H1 (cell line): ENCODE data around the gene SHLD1. TPM values are rescaled to one million over a fixed set of nuclear protein-coding genes. Genes with fewer than 3 reads are reported as not detected.

ENCODE experiments used
- CTCF ChIA-PET: fragments of 300-600 bp; sonication (Branson Sonifier 250); formaldehyde crosslinking; loops from one replicate; lab custom pipeline; 2021; ENCODE audit not compliant: partially characterized antibody; lab: Charles Lee
- POLR2A ChIA-PET: fragments of 300-600 bp; sonication (Branson Sonifier 250); formaldehyde crosslinking; loops from one replicate; lab custom pipeline; 2021; ENCODE audit warnings: inconsistent platforms; ENCODE audit not compliant: partially characterized antibody; lab: Charles Lee
- DNase-seq, 2 experiments: peaks; one replicate each; pipeline versions ENCODE4 v3.0.0 to v3.0.0-alpha.2; 2010 to 2022; ENCODE audit warnings: low spot score in 2 of 2, low read depth in 1 of 2, mixed read lengths in 1 of 2
- FAIRE-seq: peaks from 2 replicates; lab custom pipeline; 2011; peaks lifted over from hg19 to GRCh38; lab: Jason Lieb, UNC
- H2AFZ ChIP-seq: 2 replicates; pipeline ENCODE4 v1.8.1; 2012; ENCODE audit warnings: low read length, inconsistent platforms
- H2AK5ac ChIP-seq: 2 replicates; pipeline ENCODE4 v1.6.1; 2013; ENCODE audit warnings: low read depth, low read length
- H2BK120ac ChIP-seq: replicated peaks from 2 replicates; pipeline ENCODE3; 2013; ENCODE audit warnings: low read depth, low read length, inconsistent platforms
- H2BK12ac ChIP-seq: 2 replicates; pipeline ENCODE4 v1.6.1; 2013; ENCODE audit warnings: low read depth, low read length
- H2BK15ac ChIP-seq: 2 replicates; pipeline ENCODE4 v1.6.1; 2013; ENCODE audit warnings: low read length
- H2BK20ac ChIP-seq: 2 replicates; pipeline ENCODE4 v1.6.1; 2013; ENCODE audit warnings: low read length
- H2BK5ac ChIP-seq: 2 replicates; pipeline ENCODE4 v1.6.1; 2013; ENCODE audit warnings: low read depth, low read length
- H3K14ac ChIP-seq: 2 replicates; pipeline ENCODE4 v1.6.1; 2013; ENCODE audit warnings: inconsistent platforms; ENCODE audit not compliant: insufficient read length
- H3K18ac ChIP-seq: 2 replicates; pipeline ENCODE4 v1.6.1; 2013; ENCODE audit warnings: low read length; ENCODE audit errors: extremely low read depth
- H3K23ac ChIP-seq: 2 replicates; pipeline ENCODE4 v1.6.1; 2013; ENCODE audit warnings: inconsistent platforms; ENCODE audit not compliant: insufficient read length
- H3K23me2 ChIP-seq: 2 replicates; pipeline ENCODE4 v1.6.1; 2013; ENCODE audit warnings: low read depth, low read length
- H3K27ac ChIP-seq: 2 replicates; pipeline ENCODE4 v1.6.1; 2011; ENCODE audit warnings: low read depth, low read length, inconsistent platforms
- H3K27me3 ChIP-seq, 4 experiments: replicated peaks in 1 of 4; 1 replicate in 1 of 4; 2 replicates in 3 of 4; pipeline versions ENCODE4 v1.6.1 to v1.8.1; 2011 to 2013; ENCODE audit warnings: low read length in 3 of 4, mild to moderate bottlenecking in 3 of 4, inconsistent platforms in 2 of 4, mixed read lengths in 2 of 4, moderate library complexity in 1 of 4; ENCODE audit not compliant: control insufficient read depth in 3 of 4, insufficient read depth in 3 of 4; ENCODE audit errors: extremely low read depth in 1 of 4
- H3K36me3 ChIP-seq, 4 experiments: 2 replicates each; pipeline versions ENCODE4 v1.6.1 to v1.8.1; 2011 to 2013; ENCODE audit warnings: mild to moderate bottlenecking in 4 of 4, low read length in 3 of 4, moderate library complexity in 2 of 4, control low read depth in 1 of 4, inconsistent platforms in 1 of 4; ENCODE audit not compliant: insufficient read depth in 4 of 4, control insufficient read depth in 2 of 4
- H3K4ac ChIP-seq: replicated peaks from 2 replicates; pipeline ENCODE3; 2013; ENCODE audit warnings: low read length, low read depth, mixed read lengths, inconsistent platforms; ENCODE audit not compliant: insufficient read length
- H3K4me1 ChIP-seq, 4 experiments: replicated peaks in 1 of 4; 1 replicate in 1 of 4; 2 replicates in 3 of 4; pipeline versions ENCODE4 v1.6.1 to v1.8.1; 2011 to 2013; ENCODE audit warnings: low read length in 3 of 4, inconsistent platforms in 2 of 4, mixed read lengths in 1 of 4; ENCODE audit not compliant: insufficient read depth in 4 of 4, control insufficient read depth in 3 of 4
- H3K4me2 ChIP-seq, 2 experiments: 2 replicates each; pipeline versions ENCODE4 v1.6.1 to v1.8.1; 2011 to 2013; ENCODE audit warnings: low read depth in 2 of 2, low read length in 2 of 2, control low read depth in 1 of 2, inconsistent platforms in 1 of 2, mild to moderate bottlenecking in 1 of 2; ENCODE audit not compliant: insufficient read depth in 1 of 2
- H3K4me3 ChIP-seq, 4 experiments: fragments of 200-600, 300-600 bp in 1 of 4; sonication (generic), shearing (Covaris generic), sonication (Bioruptor Twin) in 1 of 4; 2 replicates each; pipeline versions ENCODE4 v1.5.1 to v1.8.1; 2011 to 2016; ENCODE audit warnings: low read length in 4 of 4, low read depth in 3 of 4, control low read depth in 2 of 4, inconsistent platforms in 2 of 4, mild to moderate bottlenecking in 2 of 4, mixed read lengths in 1 of 4, moderate library complexity in 1 of 4; ENCODE audit not compliant: insufficient read depth in 2 of 4; ENCODE audit errors: extremely low read depth in 1 of 4
- H3K56ac ChIP-seq: replicated peaks from 2 replicates; pipeline ENCODE3; 2013; ENCODE audit warnings: low read depth, mild to moderate bottlenecking, mixed read lengths, low read length, inconsistent platforms; ENCODE audit not compliant: insufficient read length
- H3K79me1 ChIP-seq: 2 replicates; pipeline ENCODE4 v1.6.1; 2013; ENCODE audit warnings: low read depth, low read length, control low read depth
- H3K79me2 ChIP-seq, 2 experiments: 2 replicates each; pipeline versions ENCODE4 v1.6.1 to v1.8.1; 2012 to 2013; ENCODE audit warnings: low read length in 2 of 2, mild to moderate bottlenecking in 2 of 2, inconsistent platforms in 1 of 2; ENCODE audit not compliant: insufficient read depth in 2 of 2, control insufficient read depth in 1 of 2
- H3K9ac ChIP-seq, 4 experiments: replicated peaks in 1 of 4; 1 replicate in 1 of 4; 2 replicates in 3 of 4; pipeline versions ENCODE4 v1.6.1 to v1.8.1; 2011 to 2013; ENCODE audit warnings: low read depth in 3 of 4, low read length in 3 of 4, control low read depth in 2 of 4, mild to moderate bottlenecking in 2 of 4, moderate library complexity in 2 of 4, inconsistent platforms in 1 of 4; ENCODE audit errors: extremely low read depth in 1 of 4
- H3K9me3 ChIP-seq, 2 experiments: 2 replicates each; pipeline versions ENCODE4 v1.6.1 to v1.8.1; 2012 to 2013; ENCODE audit warnings: mild to moderate bottlenecking in 2 of 2, moderate library complexity in 2 of 2, control low read depth in 1 of 2, inconsistent platforms in 1 of 2, low read depth in 1 of 2, low read length in 1 of 2, mixed read lengths in 1 of 2; ENCODE audit not compliant: insufficient read depth in 2 of 2
- H4K20me1 ChIP-seq, 2 experiments: replicated peaks in 1 of 2; 2 replicates each; pipeline versions ENCODE3 to v1.8.1; 2011 to 2013; ENCODE audit warnings: inconsistent platforms in 2 of 2, low read length in 2 of 2, mild to moderate bottlenecking in 1 of 2; ENCODE audit not compliant: insufficient read depth in 2 of 2, control insufficient read depth in 1 of 2
- H4K5ac ChIP-seq: 2 replicates; pipeline ENCODE4 v1.6.1; 2013; ENCODE audit warnings: low read length, low read depth, mixed read lengths, inconsistent platforms; ENCODE audit not compliant: insufficient read length
- H4K8ac ChIP-seq: 2 replicates; pipeline ENCODE4 v1.8.0; 2013; ENCODE audit warnings: mild to moderate bottlenecking, moderate library complexity, low read length, inconsistent platforms; ENCODE audit not compliant: insufficient read depth; ENCODE audit errors: extremely low read depth
- H4K91ac ChIP-seq: replicated peaks from 2 replicates; pipeline ENCODE3; 2013; ENCODE audit warnings: low read length, mixed read lengths, inconsistent platforms; ENCODE audit not compliant: insufficient read length
- CTCF ChIP-seq, 3 experiments: IDR thresholded peaks; 1 replicate in 2 of 3; 2 replicates in 1 of 3; pipeline versions ENCODE4 v1.5.1 to v1.6.1; 2011; ENCODE audit warnings: low read length in 3 of 3, mild to moderate bottlenecking in 3 of 3, inconsistent platforms in 2 of 3, low read depth in 1 of 3, moderate library complexity in 1 of 3; ENCODE audit not compliant: insufficient read depth in 1 of 3; ENCODE audit errors: control extremely low read depth in 1 of 3
- WGBS, 2 experiments: shearing (Covaris generic) in 1 of 2; methylation state at CpG; one replicate each; pipeline versions ENCODE4 v1.1.6 to v1.1.7; 2013 to 2015; ENCODE audit warnings: low lambda C conversion rate in 2 of 2, mixed read lengths in 2 of 2, inconsistent platforms in 1 of 2, low coverage in 1 of 2, missing lambda C conversion rate in 1 of 2; ENCODE audit not compliant: insufficient replicate concordance in 2 of 2, insufficient coverage in 1 of 2, insufficient read length in 1 of 2; ENCODE audit errors: extremely low coverage in 1 of 2, missing lambda C conversion rate in 1 of 2; 5-methylcytosine and 5-hydroxymethylcytosine counted together
- polyA plus RNA-seq, 7 experiments: library from polyadenylated mRNA; depleted of rRNA in 3 of 7; stranded (reverse) in 5 of 7; unstranded in 2 of 7; fragments of >200 nt in 5 of 7; fragments of 200-250 nt in 2 of 7; gene quantifications; 1 replicate in 5 of 7; 2 replicates in 1 of 7; 4 replicates in 1 of 7; pipeline versions ENCODE4 v1.2.1 to v1.2.3, GENCODE V29; 2011 to 2013; ENCODE audit warnings: missing spikeins in 2 of 7, mixed read lengths in 2 of 7
- total RNA-seq: library from RNA; stranded (reverse); fragmentation: NEBNext Ultra II Directional; extraction: Animal tissue kit (Norgen Biotek cat#: 25700); gene quantifications from 2 replicates; pipeline ENCODE4 v1.2.1, GENCODE V29; 2021

SHLD1 gene
- total and polyA plus RNA-seq, 2 of the 8 experiments (the other 6 are each of a cell fraction or from before 2014, with no cell fraction given) = 4.2 to 6.5 TPM

- H4K91ac ChIP-seq = no peak overlapping the region
- CTCF ChIA-PET = interaction anchor here (0.5 to 2.4 kb wide), 8 partner anchors 10 to 279 kb away, joined by 3 to 8 read pairs (median 4); no protein-coding TSS in a partner anchor
- peak in 2 of 3 experiments; percentile 18 to 19; a peak in 2 of 4 replicates for TF ChIP-seq CTCF (IDR thresholded peaks at IDR 0.05; ENCODE audit: control extremely low read depth in 1 of 3, insufficient read depth in 1 of 3, low read depth in 1 of 3, low read length in 3 of 3)
Observed at GRCh38 chr20:5809495-5809894, 59.3 kb downstream of the SHLD1 start.

More at GRCh38 chr20:5809495-5809894, 59.3 kb downstream of the SHLD1 start:
- no peak overlapping the region for H2AK5ac ChIP-seq
- 90% methylated on average over 5 of the region's 5 CpGs; no CpG with 5 or more reads in 1 of the 2 experiments for WGBS, 2 experiments
- FAIRE-seq (no peak), DNase-seq (no peak)
- no peaks in the 10 kb centered on the region for H3K36me3 ChIP-seq
- H3K23ac ChIP-seq = no peak overlapping the region
- H3K79me1 ChIP-seq = no peaks in the 10 kb centered on the region
- no peak overlapping the region for H2BK15ac ChIP-seq
- H2BK12ac ChIP-seq = no peak overlapping the region
- no peak overlapping the region for H3K14ac ChIP-seq
- no peak overlapping the region for H2BK120ac ChIP-seq
- H4K8ac ChIP-seq = no peak overlapping the region
- no peak overlapping the region for H3K4ac ChIP-seq
- no peaks in the 10 kb centered on the region for H4K20me1 ChIP-seq
- POLR2A ChIA-PET = interaction anchor here (1.0 kb wide), 1 partner anchor 13 kb away, joined by 3 read pairs; no protein-coding TSS in a partner anchor
- H4K5ac ChIP-seq = no peak overlapping the region
- H3K79me2 ChIP-seq = no peaks in the 10 kb centered on the region
- H3K56ac ChIP-seq = no peak overlapping the region
- H3K23me2 ChIP-seq = no peaks in the 10 kb centered on the region
- H3K18ac ChIP-seq = no peak overlapping the region
- H3K27me3 ChIP-seq = no peaks in the 10 kb centered on the region
- no peaks in the 10 kb centered on the region for H3K9me3 ChIP-seq
- H3K4me1 ChIP-seq = peaks cover 0 to 9% (median 2%) of the 10 kb centered on the region in 4 experiments; a peak in 4 of 7 replicates
- no peak overlapping the region for H3K4me3 ChIP-seq
- H3K4me2 ChIP-seq = no peak overlapping the region
- H2BK20ac ChIP-seq = no peak overlapping the region
- H3K27ac ChIP-seq = no peak overlapping the region
- H2BK5ac ChIP-seq = no peak overlapping the region
- no peak overlapping the region for H3K9ac ChIP-seq
- H2AFZ ChIP-seq = no peak overlapping the region
